Endometrial microvascular endothelial cells (primary cell): Measurements from ENCODE around the gene RHBDD1. TPM values are rescaled to one million over a fixed set of nuclear protein-coding genes. Genes with fewer than 3 reads are reported as not detected.

Source experiments
- in situ Hi-C: cut with HindIII; loops from 2 replicates; pipeline ENCODE4 v1.10.0; 2017; ENCODE audit warnings: low sequenced_read_pairs, low pct_unique_long_range_greater_than_20kb; ENCODE audit errors: inconsistent ontology term
- total RNA-seq: library from RNA; depleted of rRNA; stranded (reverse); fragments of >200 nt; gene quantifications from one replicate; pipeline ENCODE4 v1.2.3, GENCODE V29; 2015; ENCODE audit errors: inconsistent ontology term

RHBDD1 gene, protein sequence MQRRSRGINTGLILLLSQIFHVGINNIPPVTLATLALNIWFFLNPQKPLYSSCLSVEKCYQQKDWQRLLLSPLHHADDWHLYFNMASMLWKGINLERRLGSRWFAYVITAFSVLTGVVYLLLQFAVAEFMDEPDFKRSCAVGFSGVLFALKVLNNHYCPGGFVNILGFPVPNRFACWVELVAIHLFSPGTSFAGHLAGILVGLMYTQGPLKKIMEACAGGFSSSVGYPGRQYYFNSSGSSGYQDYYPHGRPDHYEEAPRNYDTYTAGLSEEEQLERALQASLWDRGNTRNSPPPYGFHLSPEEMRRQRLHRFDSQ
- total RNA-seq, result 53.4 TPM

DNA sequence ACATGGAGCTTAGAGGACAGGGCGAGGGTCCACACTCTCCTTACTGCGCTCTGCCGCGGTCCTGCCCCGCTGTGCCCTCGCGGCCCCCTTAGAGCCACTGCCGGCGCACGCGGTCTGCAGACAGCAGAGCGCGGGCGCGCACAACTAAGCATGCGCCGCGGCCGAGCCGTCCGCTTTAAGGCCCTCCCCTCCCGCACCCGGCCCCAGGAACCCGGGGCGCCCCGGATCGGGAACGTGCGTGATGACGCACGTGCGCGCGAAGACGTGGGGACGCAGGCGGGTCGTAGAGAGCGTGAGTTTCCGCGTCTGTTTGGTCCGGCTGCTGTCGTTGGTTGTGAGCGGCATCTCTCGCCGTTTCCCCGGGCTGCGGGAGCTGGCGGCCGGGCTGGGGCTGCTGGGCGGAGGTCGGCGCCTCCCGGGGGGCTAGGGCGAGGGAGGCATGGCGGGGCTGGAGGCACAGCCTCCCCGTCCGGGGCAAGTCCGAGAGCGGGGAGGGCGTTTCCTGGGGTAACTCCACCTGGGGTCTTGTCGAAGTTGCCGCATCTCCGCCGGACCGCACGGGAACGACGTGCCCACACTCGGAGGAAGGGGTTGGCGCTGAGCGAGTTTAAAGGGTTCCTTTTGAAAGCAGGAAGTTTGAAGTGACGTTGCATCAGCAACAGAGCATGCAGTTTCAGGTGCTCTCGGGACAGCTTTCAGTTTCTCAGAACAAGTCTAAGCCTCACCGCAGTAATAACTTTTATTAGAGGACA lies at the start of gene RHBDD1:
TSS of gene RHBDD1 (plus strand) at position 259 of the 752 bp plus-strand sequence. CDS start 28,640 bp downstream, outside the sequence.
- in situ Hi-C loops, result no loop called here

DNA sequence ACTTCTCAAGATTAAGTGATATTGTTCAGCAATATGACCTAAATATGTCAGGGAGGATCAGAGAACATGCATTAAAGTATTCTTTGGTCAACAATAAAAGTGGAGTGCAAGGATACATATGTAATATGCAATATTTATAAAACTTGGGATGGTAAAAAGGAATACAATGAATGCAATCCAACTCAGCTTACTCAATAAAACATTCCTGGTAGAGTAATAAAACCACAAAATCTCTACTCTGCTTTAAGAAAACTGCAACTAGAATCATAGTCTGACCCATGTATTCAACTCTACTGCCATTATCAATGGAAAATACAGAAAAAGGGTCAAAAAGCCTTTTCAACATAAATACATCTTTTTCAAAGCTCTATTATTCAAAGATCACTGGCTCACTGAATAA lies 47.8 kb upstream of the RHBDD1 start:
- in situ Hi-C loops, result no loop called here

DNA sequence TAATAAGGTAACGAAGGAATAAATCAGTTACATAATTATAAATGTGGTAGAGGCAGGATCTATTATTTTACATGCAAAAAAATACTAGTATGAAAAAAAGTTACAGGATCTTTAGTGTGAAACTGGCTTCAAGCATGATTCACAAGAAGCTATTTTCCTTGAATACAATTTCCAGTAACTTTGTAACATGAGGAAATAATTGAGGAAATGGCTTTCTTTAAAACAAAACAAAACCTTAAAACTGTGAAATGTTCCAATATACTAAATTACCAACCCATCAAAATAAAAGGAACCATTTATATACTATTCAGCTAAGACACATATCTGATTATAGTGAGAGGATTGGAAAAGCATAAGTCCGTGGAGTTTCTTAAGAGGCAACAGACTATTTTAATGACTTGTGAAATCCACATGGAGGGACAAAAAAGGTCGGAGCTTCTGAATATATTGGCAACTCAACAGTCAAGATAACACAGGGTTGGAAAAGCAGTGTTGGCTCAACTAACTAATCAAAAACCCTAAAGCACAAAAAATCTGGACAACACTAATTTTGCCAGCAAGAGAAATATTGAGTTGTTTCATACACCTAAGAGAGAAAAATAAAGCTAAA lies 46.9 kb upstream of the RHBDD1 start:
- in situ Hi-C loops, result no loop called here

DNA sequence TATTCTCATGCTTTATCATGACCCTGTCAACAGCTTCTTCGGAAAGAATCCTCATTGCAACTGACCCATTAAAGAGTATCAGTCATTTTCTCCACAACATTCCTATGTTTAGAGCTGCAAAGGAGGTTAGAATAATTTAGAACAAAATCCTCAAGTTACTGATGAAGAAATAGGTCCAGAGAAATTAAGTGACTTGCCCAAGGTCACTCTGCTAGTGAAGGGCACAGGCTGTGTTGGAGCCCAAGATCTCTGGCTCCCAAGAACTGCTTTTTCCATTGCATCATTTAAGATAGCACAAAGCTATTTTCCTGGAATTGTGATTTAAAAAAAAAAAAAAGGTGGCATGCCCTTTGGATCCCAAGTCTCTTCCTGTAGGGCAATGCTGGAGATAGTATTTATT lies 45.8 kb upstream of the RHBDD1 start:
- in situ Hi-C loops, result no loop called here

DNA sequence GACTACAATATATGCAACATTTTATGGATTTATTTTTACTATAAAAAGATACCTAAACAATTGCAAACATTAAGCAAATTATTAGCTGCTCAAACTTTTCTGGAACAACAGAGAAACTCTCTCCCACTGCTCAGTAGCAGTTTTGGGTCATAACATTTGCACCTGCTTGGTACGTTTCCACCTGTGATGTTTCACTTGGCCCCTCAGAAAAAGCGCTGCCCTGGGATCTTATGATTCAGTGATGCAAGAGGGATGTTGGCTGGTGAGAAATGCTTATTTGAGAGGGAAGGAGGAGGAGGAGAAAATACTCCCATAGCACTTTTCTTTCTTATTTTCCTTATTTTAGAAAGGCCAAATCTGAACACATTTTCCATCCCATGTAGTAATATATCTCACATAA lies 45.4 kb upstream of the RHBDD1 start:
- in situ Hi-C loops, result no loop called here

DNA sequence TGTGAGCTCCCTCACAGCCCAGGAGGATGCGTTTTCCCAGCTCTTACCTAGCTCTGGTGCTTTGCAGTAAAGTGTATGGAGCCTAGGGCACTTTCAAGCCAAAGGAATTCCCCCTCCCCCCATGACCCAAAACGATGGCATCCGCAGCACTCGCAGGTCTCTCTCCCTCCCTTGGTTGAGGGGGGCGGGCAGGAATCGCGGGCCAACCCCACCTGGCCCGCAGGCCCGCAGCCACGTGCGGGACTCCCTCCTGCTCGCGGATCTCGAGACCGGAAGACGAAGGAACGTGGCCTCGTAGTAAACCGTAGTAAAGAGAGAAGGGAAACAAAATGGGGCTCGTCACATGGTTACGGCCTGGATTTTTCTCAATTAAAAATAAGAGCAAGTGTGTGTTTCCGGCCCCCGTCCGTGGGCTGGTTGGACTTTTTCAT lies 44.8 kb upstream of the RHBDD1 start:
- in situ Hi-C loops, result no loop called here

DNA sequence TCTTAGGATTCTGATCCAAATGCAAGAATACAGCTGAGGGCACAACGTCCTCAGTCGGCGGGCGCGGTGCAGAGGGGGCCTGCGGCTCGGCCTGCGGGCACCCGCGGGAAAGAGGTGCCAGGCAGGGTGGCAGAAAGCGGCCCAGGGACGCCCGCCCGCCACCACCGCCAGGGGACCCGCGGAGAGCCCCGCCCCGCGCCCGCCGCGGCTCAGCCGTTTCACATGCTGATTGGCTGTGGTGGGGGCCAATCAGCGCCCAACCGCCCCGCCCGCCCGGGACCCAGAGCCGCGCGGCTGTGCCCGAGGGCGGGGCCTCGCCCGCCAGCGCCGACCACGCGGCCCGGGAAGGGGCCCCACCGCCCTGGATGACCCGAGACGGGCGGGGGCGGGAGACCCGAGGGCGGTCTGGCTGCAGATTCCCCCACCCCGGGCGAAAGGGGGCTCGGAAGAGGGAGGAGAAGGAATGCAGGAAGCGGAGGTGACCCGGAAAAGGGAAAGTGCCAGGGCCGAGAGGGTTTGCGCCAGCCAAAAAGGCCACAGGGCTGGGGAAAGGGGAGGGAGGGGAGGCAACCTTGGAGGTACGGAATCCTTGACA lies 44.3 kb upstream of the RHBDD1 start:
- in situ Hi-C loops, result no loop called here

DNA sequence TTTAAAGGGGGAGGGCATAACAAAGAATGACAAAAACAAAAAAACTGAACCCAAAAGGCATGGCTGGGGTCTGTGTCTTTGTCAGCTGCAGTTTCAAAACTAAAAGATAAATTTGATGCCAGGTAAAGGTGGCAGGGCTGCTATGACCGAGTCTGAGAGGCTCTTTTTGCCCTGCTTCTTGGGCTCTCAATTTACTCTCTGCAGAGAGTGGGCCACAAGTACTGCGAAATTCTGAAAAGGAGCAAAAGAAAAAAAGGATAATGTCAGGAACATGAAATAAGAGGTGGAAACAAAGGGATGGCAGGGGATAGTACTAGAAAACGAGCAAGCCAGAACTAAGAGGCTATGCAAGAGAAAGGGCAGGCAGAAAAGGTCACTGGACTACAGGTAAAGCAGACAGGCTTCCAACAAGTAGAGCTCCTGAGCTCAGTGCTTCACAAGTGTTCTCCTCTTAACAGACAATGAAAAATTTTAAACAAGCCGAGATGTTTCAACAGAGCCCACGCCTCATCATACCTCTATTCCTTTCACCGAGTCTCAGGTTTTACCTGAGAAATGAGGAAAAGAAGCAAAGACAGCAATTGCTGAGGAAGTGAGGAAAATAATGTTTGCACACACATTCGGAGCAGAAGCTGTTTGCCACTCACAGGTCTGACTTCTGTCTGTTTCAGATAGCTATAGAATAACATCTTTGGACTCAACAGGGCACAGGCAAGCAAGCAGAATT lies 43.5 kb upstream of the RHBDD1 start:
- in situ Hi-C loops, result no loop called here

DNA sequence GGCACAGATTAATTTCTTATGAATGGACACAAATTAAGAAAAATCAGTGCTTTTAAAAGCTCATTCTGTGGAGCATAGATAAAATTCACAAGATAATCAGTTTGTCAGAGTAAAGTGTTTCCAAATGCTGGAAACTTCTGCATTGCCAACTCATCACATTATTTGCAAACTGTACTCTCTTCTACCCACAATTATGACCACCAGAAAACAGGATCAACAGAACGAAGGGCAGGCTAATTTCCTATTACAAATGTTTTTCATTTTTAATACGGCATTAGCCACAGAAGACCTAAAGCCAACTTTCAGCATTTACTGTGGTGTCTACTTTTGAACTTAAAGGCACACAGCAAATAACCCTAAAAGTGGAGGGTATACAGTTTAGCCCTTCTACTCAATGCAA lies 42.2 kb upstream of the RHBDD1 start:
- in situ Hi-C loops, result no loop called here

DNA sequence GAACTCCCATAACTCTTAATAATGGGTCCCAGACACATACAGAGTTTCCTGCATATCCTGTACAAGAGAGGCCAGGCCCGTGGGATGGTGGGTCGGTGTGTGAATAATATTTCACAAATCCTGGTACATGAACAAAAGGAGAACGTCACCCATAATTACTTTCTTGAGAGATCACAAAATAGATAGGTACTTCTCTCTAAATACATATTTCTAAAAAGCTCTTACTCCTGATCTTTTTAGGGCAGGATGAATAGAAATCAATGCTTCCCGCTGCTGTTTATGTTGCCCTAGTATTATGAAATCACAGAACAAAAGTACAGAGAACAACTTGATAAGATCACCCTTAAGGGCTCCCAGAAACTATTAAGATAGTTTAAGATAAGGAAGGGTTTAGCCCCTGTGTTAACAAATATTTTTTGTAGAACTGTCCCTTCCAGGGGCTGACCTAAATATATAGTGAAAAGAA lies 41.6 kb upstream of the RHBDD1 start:
- in situ Hi-C loops, result no loop called here

DNA sequence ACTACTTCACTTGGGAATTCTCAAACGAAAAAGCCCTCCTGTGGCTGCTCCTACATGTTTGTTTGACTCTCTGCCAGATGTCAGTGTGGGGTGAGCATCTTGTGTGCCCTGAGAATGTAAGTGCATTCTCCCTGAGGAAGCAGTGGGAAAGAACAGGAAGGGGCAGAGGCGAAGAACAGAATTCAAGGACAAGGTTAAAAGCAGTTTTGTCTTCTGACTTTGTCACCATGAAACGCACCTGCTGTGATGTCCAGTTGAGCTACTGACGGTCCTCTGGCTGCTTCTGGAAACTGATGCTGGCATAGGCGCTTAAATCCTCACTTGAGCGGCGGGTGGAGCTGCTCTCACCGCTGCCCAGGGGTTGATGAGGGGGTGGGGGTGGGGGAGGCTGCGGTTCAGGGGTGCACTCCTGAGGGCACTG lies 41.1 kb upstream of the RHBDD1 start:
- in situ Hi-C loops, result no loop called here

DNA sequence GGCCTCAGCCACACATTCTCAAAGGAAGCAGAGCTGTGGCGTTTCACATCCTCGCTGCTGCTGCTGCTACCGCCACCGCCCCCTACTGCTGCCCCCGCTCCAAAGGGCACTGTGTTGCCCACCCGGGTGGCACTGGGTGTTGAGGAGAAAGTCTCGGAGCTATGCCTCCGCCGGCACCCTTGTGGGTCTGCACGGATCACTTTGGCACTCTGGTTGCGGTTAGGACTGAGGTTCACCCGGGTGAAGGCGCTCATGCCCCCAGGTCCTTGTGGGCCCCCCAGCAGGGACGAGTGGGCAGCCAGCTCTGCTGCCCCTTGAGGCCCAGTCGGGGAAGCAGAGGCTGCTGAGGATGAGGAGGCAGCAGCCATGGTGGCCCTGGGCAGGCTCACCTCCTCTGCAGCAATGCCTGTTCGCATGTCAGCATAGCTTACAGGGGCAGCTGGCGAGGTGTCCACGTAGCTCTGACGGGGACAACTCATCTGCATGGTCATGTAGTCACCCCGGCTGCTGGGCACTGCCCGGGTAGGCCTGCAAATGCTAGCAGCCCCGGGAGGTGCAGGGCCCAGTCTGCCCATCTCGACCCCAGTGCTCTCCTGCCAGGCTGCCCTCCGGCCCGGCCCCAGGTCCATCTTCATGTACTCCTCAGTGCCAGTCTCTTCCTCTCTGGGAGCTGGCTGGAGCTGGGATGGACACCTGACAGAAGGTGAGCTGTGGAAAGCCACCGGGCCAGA lies 40.4 kb upstream of the RHBDD1 start:
- in situ Hi-C loops, result no loop called here

DNA sequence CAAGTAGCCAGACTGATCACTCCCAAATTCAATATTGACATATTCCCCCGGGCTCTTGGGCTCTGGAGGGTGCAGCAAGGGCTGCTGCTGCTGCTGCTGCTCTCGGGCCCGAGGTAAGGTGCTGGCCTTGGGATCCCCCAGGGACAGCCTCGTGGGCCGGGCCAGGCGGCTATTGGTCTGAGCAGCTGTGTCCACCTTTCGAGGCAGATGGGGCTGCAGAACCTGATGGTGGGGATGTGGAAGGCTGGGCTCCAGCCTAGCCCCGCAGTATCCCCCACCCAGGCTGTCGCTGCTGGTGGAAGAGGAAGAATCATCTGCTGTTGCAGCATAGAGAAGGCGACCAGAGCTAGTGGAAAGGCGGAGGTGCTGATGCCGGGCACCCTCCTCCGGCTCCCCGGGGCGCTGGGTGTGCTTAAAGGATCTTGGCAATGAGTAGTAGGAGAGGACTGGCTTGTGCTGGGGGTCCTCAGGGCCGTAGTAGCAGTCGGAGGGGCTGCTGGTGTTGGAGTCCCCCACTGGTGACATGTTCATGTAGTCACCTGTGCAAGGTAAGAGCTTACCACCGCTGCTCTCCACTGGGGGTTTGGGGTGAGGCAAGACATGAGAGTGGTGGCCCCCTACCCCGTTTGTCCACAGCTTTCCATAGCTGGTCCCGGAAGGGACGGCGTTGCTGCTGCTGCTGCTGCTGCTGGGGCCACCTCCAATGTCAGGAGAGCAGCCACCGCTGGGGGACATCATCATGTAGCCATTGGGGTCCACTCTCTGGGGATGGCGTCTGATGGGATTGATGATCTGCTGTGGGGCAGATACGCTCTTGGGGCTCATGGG lies 39.6 kb upstream of the RHBDD1 start:
- in situ Hi-C loops, result no loop called here

DNA sequence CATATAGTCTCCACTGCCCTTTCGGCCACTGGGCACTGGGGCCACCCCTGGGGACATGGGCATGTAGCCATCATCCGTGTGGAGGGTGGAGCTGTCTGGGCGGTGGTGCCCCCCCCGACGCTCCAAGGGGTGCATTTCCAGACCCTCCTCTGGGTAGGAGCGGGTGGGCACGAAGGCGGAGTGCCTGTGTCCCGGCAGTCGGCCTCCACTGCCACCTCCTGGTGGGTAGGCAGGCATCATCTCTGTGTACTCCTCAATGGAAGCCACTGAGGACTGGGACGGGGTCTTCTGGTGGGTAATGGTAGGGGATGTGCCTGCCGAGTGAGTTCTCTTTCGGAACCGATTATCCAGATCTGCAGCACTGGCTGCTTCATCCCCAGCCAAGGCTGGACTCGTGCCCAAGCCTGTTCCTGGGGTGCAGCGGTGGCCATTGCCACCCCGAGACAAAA lies 39.0 kb upstream of the RHBDD1 start:
- in situ Hi-C loops, result no loop called here

DNA sequence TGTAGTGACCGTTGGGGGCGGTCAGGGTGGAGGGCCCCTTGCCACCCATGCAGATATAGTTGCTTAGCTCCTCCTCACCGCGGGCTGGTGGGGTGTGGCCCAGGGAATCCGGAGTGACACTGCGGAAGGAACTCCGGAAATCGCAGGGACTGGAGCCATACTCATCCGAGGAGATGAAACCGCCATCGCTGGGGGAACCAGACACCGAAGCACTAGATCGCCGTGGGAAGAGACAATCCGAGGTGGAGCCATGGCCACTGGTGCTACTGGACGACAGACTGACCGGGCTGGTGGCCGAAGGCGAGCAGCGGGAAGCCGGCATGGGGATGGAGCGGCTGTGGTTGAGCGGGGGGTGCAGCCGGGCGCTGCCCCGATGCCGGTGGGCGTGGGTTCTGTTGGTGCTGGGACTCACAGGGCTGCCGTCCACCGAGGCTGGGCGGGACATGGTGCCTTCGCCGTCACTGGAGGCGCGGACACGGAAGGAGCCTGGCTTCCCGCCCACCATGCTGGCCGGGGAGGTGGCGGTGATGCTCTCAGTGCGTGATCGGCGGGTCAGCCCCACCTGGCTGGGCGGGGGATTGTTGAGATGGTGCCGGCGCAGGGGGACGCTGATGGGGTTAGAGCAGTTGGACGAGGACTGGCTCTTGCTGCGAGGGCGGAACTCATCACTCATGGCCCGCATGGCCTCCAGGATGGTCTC lies 38.4 kb upstream of the RHBDD1 start:
- in situ Hi-C loops, result no loop called here

DNA sequence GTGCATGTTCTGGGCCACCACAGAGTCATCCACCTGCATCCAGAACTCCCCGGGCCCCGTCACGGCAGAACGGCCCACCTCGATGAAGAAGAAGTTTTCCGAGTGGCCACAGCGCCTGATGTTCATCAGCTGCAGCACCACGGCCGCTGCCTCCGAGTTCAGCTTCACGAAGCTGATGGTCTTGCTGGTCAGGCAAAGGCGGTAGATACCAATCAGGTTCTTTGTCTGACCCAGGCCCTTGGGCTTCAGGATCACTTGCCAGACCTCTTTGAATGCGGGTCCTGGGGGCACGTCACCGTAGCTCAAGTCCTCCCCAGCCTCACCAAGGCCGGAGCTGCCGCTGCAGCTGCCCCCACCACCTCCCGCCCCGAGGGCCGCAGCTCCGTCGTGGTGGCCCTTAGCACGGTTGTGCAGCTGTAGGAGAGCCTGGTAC lies 37.8 kb upstream of the RHBDD1 start:
- in situ Hi-C loops, result no loop called here
